Measurements from ENCODE around the gene TLL2.

The TLL2 gene

GRCh38 chr10:96371356-96371755 is 142.4 kb downstream of the TLL2 start:
- TF ChIP-seq CTCF (IDR thresholded peaks at IDR 0.05) = no peak

GRCh38 chr10:96370584-96371157 is 143.1 kb downstream of the TLL2 start:
- peak; percentile 74 for TF ChIP-seq CTCF (IDR thresholded peaks at IDR 0.05)
- peaks cover 21% of the 10 kb centered on the region for H3K27me3 ChIP-seq
- no peaks in the 10 kb centered on the region for H3K36me3 ChIP-seq
- no peak overlapping the region for H3K4me3 ChIP-seq (ENCODE audit: low read depth in 1 of 2, low read length in 1 of 2)
- H3K9me3 ChIP-seq = no peaks in the 10 kb centered on the region
- no peak overlapping the region for H3K27ac ChIP-seq
- peaks cover 0 to 6% of the 10 kb centered on the region in 2 experiments for H3K4me1 ChIP-seq (ENCODE audit: control insufficient read depth in 1 of 2, insufficient read depth in 1 of 2, low read depth in 1 of 2, low read length in 1 of 2)

More at GRCh38 chr10:96371356-96371755, 142.4 kb downstream of the TLL2 start:
- H3K36me3 ChIP-seq = no peaks in the 10 kb centered on the region
- H3K4me3 ChIP-seq (ENCODE audit: low read depth in 1 of 2, low read length in 1 of 2) = no peak overlapping the region
- peaks cover 21% of the 10 kb centered on the region for H3K27me3 ChIP-seq
- H3K4me1 ChIP-seq (ENCODE audit: control insufficient read depth in 1 of 2, insufficient read depth in 1 of 2, low read depth in 1 of 2, low read length in 1 of 2) = peaks cover 0 to 6% of the 10 kb centered on the region in 2 experiments
- H3K9me3 ChIP-seq = no peaks in the 10 kb centered on the region
- no peak overlapping the region for H3K27ac ChIP-seq

- H3K27ac ChIP-seq = no peak overlapping the region
- TF ChIP-seq CTCF (IDR thresholded peaks at IDR 0.05) = no peak
- peaks cover 18% of the 10 kb centered on the region for H3K27me3 ChIP-seq
- no peaks in the 10 kb centered on the region for H3K9me3 ChIP-seq
- H3K4me3 ChIP-seq (ENCODE audit: low read depth in 1 of 2, low read length in 1 of 2) = no peak overlapping the region
- peaks cover 0 to 2% of the 10 kb centered on the region in 2 experiments for H3K4me1 ChIP-seq (ENCODE audit: control insufficient read depth in 1 of 2, insufficient read depth in 1 of 2, low read depth in 1 of 2, low read length in 1 of 2)
- H3K36me3 ChIP-seq = no peaks in the 10 kb centered on the region
These were observed 143.7 kb downstream of the TLL2 start for GRCh38 chr10:96369890-96370583.

GRCh38 chr10:96368971-96369370 is 144.8 kb downstream of the TLL2 start:
- Histone ChIP-seq H3K4me3 (ENCODE audit: low read depth in 1 of 2, low read length in 1 of 2) (no peak overlapping the region), H3K9me3 (no peaks in the 10 kb centered on the region), H3K4me1 (ENCODE audit: control insufficient read depth in 1 of 2, insufficient read depth in 1 of 2, low read depth in 1 of 2, low read length in 1 of 2) (no peaks in the 10 kb centered on the region), H3K27me3 (peaks cover 7% of the 10 kb centered on the region), H3K27ac (no peak overlapping the region), H3K36me3 (no peaks in the 10 kb centered on the region)
- TF ChIP-seq CTCF (IDR thresholded peaks at IDR 0.05) = no peak

- Histone ChIP-seq H3K36me3 (no peaks in the 10 kb centered on the region), H3K4me1 (ENCODE audit: control insufficient read depth in 1 of 2, insufficient read depth in 1 of 2, low read depth in 1 of 2, low read length in 1 of 2) (no peaks in the 10 kb centered on the region), H3K27me3 (no peaks in the 10 kb centered on the region), H3K27ac (no peak overlapping the region), H3K9me3 (no peaks in the 10 kb centered on the region), H3K4me3 (ENCODE audit: low read depth in 1 of 2, low read length in 1 of 2) (no peak overlapping the region)
- no peak for TF ChIP-seq CTCF (IDR thresholded peaks at IDR 0.05)
These were observed 146.3 kb downstream of the TLL2 start for GRCh38 chr10:96367470-96367869.

Measured in neutrophil (primary cell).